ENCODE data around the gene TIMM44.

GRCh38 chr19:7898967-7899366, 44.5 kb downstream of the TIMM44 start:
- TF ChIP-seq JUN (IDR thresholded peaks at IDR 0.05; ENCODE audit: borderline replicate concordance, insufficient read depth, insufficient read length, low read depth) (no peak), CTCF (IDR thresholded peaks at IDR 0.05; ENCODE audit: extremely low read depth in 1 of 2, insufficient read depth in 1 of 2, low read depth in 1 of 2, low read length in 2 of 2) (no peak)
